K562 (cell line): ENCODE measurements around the gene MET. TPM values are rescaled to one million over a fixed set of nuclear protein-coding genes. Genes with fewer than 3 reads are reported as not detected.
A peak's percentile ranks its signal among the peaks of the same experiment; 100 is the strongest.

Experiments used
- ATF1 ChIP-seq, 2 experiments: fragments of 450-650 bp in 1 of 2; IDR thresholded peaks; 2 replicates each; pipeline ENCODE4 v1.6.1; 2016; ENCODE audit warnings: missing compliant biosample characterization in 1 of 2, missing genetic modification characterization in 1 of 2
- ELF2 ChIP-seq: fragments of 250-450 bp; sonication (Bioruptor Pico); IDR thresholded peaks from 2 replicates; pipeline ENCODE4 v1.5.0; 2021; ENCODE audit warnings: mild to moderate bottlenecking
- EZH2 ChIP-seq: IDR thresholded peaks from 2 replicates; pipeline ENCODE4 v1.6.1; 2012; ENCODE audit warnings: low read depth, mild to moderate bottlenecking, inconsistent platforms, low read length, borderline replicate concordance
- GTF2A2 ChIP-seq: IDR thresholded peaks from 2 replicates; pipeline ENCODE4 v1.6.1; 2016; ENCODE audit warnings: mild to moderate bottlenecking, missing genetic modification characterization, missing compliant biosample characterization
- RBM39 ChIP-seq: fragments of 200-400 bp; formaldehyde crosslinking; optimal IDR thresholded peaks from 2 replicates; pipeline ENCODE3; 2018; ENCODE audit warnings: low read depth, low read length
- SAP30 ChIP-seq: fragments of 200-600 bp; sonication (generic); IDR thresholded peaks from 2 replicates; pipeline ENCODE4 v1.6.1; 2012; ENCODE audit warnings: borderline replicate concordance, low read depth, mild to moderate bottlenecking, moderate library complexity, low read length, control low read depth, inconsistent platforms; ENCODE audit not compliant: insufficient read depth, poor library complexity, severe bottlenecking
- SIX5 ChIP-seq, 2 experiments: IDR thresholded peaks; 2 replicates each; pipeline ENCODE4 v1.6.1; 2011; ENCODE audit warnings: low read length in 2 of 2, borderline replicate concordance in 1 of 2, low read depth in 1 of 2, mild to moderate bottlenecking in 1 of 2, moderate library complexity in 1 of 2; ENCODE audit not compliant: insufficient read depth in 1 of 2
- SMAD4 ChIP-seq: fragments of 250-450 bp; sonication (Bioruptor Pico); conservative IDR thresholded peaks from 2 replicates; pipeline ENCODE4 v1.8.0; 2021; ENCODE audit warnings: inconsistent platforms, mild to moderate bottlenecking, moderate library complexity
- SOX6 ChIP-seq: fragments of 450-650 bp; IDR thresholded peaks from 2 replicates; pipeline ENCODE4 v1.6.1; 2014; ENCODE audit warnings: mild to moderate bottlenecking
- ZNF589 ChIP-seq: fragments of 200-800 bp; sonication (Bioruptor generic); IDR thresholded peaks from 2 replicates; pipeline ENCODE4 v1.6.1; 2016; ENCODE audit warnings: low read depth, missing genetic modification characterization, missing compliant biosample characterization
- polyA plus RNA-seq, 8 experiments: library from polyadenylated mRNA; depleted of rRNA in 4 of 8; stranded (reverse) in 5 of 8; unstranded in 3 of 8; fragments of >200 nt; fragmentation: Nextera tagmentation in 2 of 8; fragmentation: Illumina TruSeq in 1 of 8; extraction: Ambion mirVana in 2 of 8; extraction: Trizol in 1 of 8; gene quantifications; 2 replicates each; pipeline versions ENCODE4 v1.2.1 to v1.2.3, GENCODE V29; 2011 to 2014; ENCODE audit warnings: inconsistent platforms in 1 of 8, missing spikeins in 1 of 8
- total RNA-seq, 7 experiments: library from RNA; depleted of rRNA in 6 of 7; stranded (reverse); fragments of >200 nt in 6 of 7; fragmentation: Illumina TruSeq in 2 of 7; extraction: Trizol in 2 of 7; gene quantifications; 2 replicates each; pipeline versions ENCODE4 v1.2.1 to v1.2.3, GENCODE V29; 2011 to 2021; ENCODE audit warnings: low replicate concordance in 1 of 7
- TF ChIP-seq, protein P1 (sequence below): sonication (generic); formaldehyde crosslinking; IDR thresholded peaks from 2 replicates; pipeline ENCODE4 v1.5.0; 2020; ENCODE audit warnings: missing genetic modification reagents
- TF ChIP-seq, protein P2 (sequence below): sonication (generic); formaldehyde crosslinking; IDR thresholded peaks from 2 replicates; pipeline ENCODE4 v1.8.1; 2023; ENCODE audit warnings: mild to moderate bottlenecking, missing genetic modification reagents
- TF ChIP-seq, protein P3 (sequence below): sonication (generic); formaldehyde crosslinking; IDR thresholded peaks from 2 replicates; pipeline ENCODE4 v1.9.0; 2022; ENCODE audit warnings: mild to moderate bottlenecking, missing genetic modification reagents

The MET gene
- total and polyA plus RNA-seq, 9 of the 15 experiments (the other 6 are each of a cell fraction or from before 2014, with no cell fraction given): 0.84 to 2.4 (median 1.1) TPM

DNA sequence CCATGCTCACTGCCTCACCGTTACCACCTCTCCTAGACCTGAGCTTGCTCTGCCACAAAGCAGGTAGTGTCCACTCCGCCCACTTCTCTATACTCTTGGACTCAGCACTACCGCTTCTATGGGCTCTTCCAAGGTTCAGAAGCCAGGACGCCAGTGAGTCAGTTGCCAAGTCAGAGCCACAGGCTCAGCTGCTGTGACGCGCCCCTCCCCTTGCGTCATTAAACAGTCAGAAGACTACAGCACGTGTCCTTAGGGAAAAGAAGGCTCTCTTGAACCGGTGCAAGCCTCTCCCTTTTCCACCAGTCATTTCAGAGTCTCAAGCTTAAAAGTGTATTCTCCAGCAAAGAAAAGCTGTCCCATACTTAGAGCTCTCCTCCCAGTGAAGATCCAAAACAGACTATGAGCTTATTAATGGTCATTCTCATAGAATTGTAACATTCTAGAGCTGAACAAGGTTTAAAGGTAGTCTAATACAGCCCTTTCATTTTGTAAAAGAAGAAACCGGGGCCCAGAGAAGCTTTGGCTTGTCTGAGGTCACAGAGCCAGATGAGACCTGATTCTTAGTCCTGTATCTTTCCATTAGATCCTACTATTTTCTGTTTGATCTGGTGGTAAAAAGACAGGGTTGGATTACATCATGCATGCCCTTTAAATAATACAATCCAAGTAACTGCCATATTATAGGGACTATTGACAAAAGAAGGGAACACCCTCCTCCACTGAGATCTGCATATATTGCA is 40.9 kb upstream of the MET start (continued):
- TF ChIP-seq SMAD4 (CRISPR knock-in tag) (peak; percentile 65), RBM39 (no peak), SIX5 (IDR thresholded peaks at IDR 0.05; ENCODE audit: borderline replicate concordance in 1 of 2, insufficient read depth in 1 of 2, low read depth in 1 of 2, low read length in 2 of 2) (no peak), GTF2A2 (tag) (0 out of 2 replicates have a peak, but pooled peaks have one; percentile 21), SAP30 (no peak), SOX6 (peak; percentile 38; the same call in 1 of the 2 replicates), ATF1 (CRISPR knock-in tag; IDR thresholded peaks at IDR 0.05) (no peak), ATF1 (tag; IDR thresholded peaks at IDR 0.05) (peak; percentile 95), EZH2 (no peak), ZNF589 (CRISPR knock-in tag) (peak; percentile 26; the same call in 1 of the 2 replicates), ELF2 (CRISPR knock-in tag) (no peak)
- TF ChIP-seq, protein P1, sequence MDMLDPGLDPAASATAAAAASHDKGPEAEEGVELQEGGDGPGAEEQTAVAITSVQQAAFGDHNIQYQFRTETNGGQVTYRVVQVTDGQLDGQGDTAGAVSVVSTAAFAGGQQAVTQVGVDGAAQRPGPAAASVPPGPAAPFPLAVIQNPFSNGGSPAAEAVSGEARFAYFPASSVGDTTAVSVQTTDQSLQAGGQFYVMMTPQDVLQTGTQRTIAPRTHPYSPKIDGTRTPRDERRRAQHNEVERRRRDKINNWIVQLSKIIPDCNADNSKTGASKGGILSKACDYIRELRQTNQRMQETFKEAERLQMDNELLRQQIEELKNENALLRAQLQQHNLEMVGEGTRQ (CRISPR knock-in tag): peak; percentile 80
- TF ChIP-seq, protein P2, sequence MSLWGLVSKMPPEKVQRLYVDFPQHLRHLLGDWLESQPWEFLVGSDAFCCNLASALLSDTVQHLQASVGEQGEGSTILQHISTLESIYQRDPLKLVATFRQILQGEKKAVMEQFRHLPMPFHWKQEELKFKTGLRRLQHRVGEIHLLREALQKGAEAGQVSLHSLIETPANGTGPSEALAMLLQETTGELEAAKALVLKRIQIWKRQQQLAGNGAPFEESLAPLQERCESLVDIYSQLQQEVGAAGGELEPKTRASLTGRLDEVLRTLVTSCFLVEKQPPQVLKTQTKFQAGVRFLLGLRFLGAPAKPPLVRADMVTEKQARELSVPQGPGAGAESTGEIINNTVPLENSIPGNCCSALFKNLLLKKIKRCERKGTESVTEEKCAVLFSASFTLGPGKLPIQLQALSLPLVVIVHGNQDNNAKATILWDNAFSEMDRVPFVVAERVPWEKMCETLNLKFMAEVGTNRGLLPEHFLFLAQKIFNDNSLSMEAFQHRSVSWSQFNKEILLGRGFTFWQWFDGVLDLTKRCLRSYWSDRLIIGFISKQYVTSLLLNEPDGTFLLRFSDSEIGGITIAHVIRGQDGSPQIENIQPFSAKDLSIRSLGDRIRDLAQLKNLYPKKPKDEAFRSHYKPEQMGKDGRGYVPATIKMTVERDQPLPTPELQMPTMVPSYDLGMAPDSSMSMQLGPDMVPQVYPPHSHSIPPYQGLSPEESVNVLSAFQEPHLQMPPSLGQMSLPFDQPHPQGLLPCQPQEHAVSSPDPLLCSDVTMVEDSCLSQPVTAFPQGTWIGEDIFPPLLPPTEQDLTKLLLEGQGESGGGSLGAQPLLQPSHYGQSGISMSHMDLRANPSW: no peak
- TF ChIP-seq, protein P3, sequence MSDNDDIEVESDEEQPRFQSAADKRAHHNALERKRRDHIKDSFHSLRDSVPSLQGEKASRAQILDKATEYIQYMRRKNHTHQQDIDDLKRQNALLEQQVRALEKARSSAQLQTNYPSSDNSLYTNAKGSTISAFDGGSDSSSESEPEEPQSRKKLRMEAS (CRISPR knock-in tag): peak; percentile 60; the same call in 1 of the 2 replicates
